Kidney (tissue), 14 donors: ENCODE results near the gene ATG4D. TPM values are rescaled to one million over a fixed set of nuclear protein-coding genes. Genes with fewer than 3 reads are reported as not detected.

Source experiments
- DNase-seq, 5 donors: peaks; one replicate each; pipeline ENCODE4 v3.0.0-alpha.2; 2013 to 2020
- FAIRE-seq: peaks from 2 replicates; lab custom pipeline; 2012; peaks lifted over from hg19 to GRCh38; lab: Jason Lieb, UNC
- H3K27ac ChIP-seq, 2 donors: one replicate each; pipeline ENCODE4 v1.7.0; 2013; ENCODE audit warnings: low read depth in 2 of 2, low read length in 2 of 2, inconsistent platforms in 1 of 2
- H3K27me3 ChIP-seq: one replicate; pipeline ENCODE4 v1.7.1; 2013; ENCODE audit warnings: low read length, inconsistent platforms; ENCODE audit not compliant: control insufficient read depth, insufficient read depth
- H3K36me3 ChIP-seq, 3 donors: one replicate each; pipeline versions ENCODE4 v1.7.0 to v1.7.1; 2013; ENCODE audit warnings: low read length in 3 of 3, control low read depth in 1 of 3, inconsistent platforms in 1 of 3; ENCODE audit not compliant: insufficient read depth in 3 of 3, control insufficient read depth in 2 of 3
- H3K4me1 ChIP-seq, 3 donors: one replicate each; pipeline versions ENCODE4 v1.7.0 to v1.7.1; 2013; ENCODE audit warnings: low read length in 3 of 3, inconsistent platforms in 1 of 3, low read depth in 1 of 3; ENCODE audit not compliant: control insufficient read depth in 2 of 3, insufficient read depth in 2 of 3
- H3K4me3 ChIP-seq, 3 donors: one replicate each; pipeline versions ENCODE4 v1.7.0 to v1.8.1; 2013; ENCODE audit warnings: low read length in 3 of 3, control low read depth in 1 of 3, inconsistent platforms in 1 of 3
- H3K9ac ChIP-seq, 3 donors: one replicate each; pipeline versions ENCODE4 v1.7.0 to v1.7.1; 2013; ENCODE audit warnings: low read length in 3 of 3, control low read depth in 1 of 3, inconsistent platforms in 1 of 3
- H3K9me3 ChIP-seq, 3 donors: one replicate each; pipeline versions ENCODE4 v1.7.0 to v1.7.1; 2013; ENCODE audit warnings: low read length in 3 of 3, control low read depth in 1 of 3, inconsistent platforms in 1 of 3; ENCODE audit not compliant: control insufficient read depth in 2 of 3, insufficient read depth in 1 of 3
- CTCF ChIP-seq: IDR thresholded peaks from 3 replicates; pipeline ENCODE4 v1.5.1; 2012; ENCODE audit warnings: mild to moderate bottlenecking, moderate library complexity, borderline replicate concordance; ENCODE audit not compliant: insufficient read depth; ENCODE audit errors: extremely low read depth
- intact Hi-C: fragments of 100-400 bp; cut with DNase I; formaldehyde crosslinking; loops from one replicate; pipeline ENCODE4 v1.11.1; 2022
- polyA plus RNA-seq: library from polyadenylated mRNA; stranded (reverse); fragments of 350-450 nt; fragmentation: Illumina TruSeq; extraction: RNeasy Lipid Tissue Mini Kit (QIAGEN cat#74804); gene quantifications from one replicate; pipeline ENCODE4 v1.2.3, GENCODE V29; 2014; ENCODE audit warnings: low read depth, low replicate concordance; ENCODE audit not compliant: insufficient read depth
- total RNA-seq: library from RNA; stranded (reverse); fragmentation: NEBNext Ultra II Directional; extraction: Animal tissue kit (Norgen Biotek cat#: 25700); gene quantifications from one replicate; pipeline ENCODE4 v1.2.1, GENCODE V29; 2021
- donor health status: control.
- donor health status: control.
- donor health status: control.
- donor health status: control.
- donor health status: control.
- donor health status: DM: yes; HTN: yes; CAD: no.
- donor health status: Normal renal cell carcinoma (clear cell type).

The ATG4D gene
- total and polyA plus RNA-seq, 2 donors from 2014 or later: 32.7 to 91.7 TPM

DNA sequence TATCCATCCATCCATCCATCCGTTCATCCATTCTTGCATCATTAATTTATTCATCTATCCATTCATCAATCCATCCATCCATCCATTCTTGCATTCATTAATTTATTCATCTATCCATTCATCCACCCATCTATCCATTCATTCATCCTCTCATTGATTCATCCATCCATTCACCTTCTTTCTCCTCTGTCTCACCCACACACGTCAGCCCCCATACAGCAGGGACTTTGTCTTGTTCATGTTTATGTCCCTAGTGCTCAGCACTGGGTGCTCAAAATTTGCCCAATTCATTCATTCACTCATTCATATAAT is 44.1 kb downstream of the ATG4D start:
- FAIRE-seq (no peak), DNase-seq (no peak)
- intact Hi-C loops: no loop called here
- H3K4me1 ChIP-seq: no peaks in the 10 kb centered on the region
- no peak overlapping the region for H3K27ac ChIP-seq
- no peaks in the 10 kb centered on the region for H3K36me3 ChIP-seq
- no peak overlapping the region for H3K4me3 ChIP-seq
- no peak for TF ChIP-seq CTCF
- peaks cover 3% of the 10 kb centered on the region for H3K27me3 ChIP-seq
- H3K9me3 ChIP-seq: no peaks in the 10 kb centered on the region
- H3K9ac ChIP-seq: no peak overlapping the region

- intact Hi-C loops: no loop called here
- H3K27me3 ChIP-seq: no peaks in the 10 kb centered on the region
- no peak for TF ChIP-seq CTCF
- no peaks in the 10 kb centered on the region for H3K36me3 ChIP-seq
- H3K9me3 ChIP-seq: no peaks in the 10 kb centered on the region
- H3K27ac ChIP-seq: no peak overlapping the region
- DNase-seq (no peak), FAIRE-seq (no peak)
- H3K4me1 ChIP-seq: peaks cover 0 to 2% (median 0%) of the 10 kb centered on the region in 3 donors
- H3K4me3 ChIP-seq: no peak overlapping the region
- H3K9ac ChIP-seq: no peak overlapping the region
Observed at GRCh38 chr19:10593148-10593547, 49.4 kb downstream of the ATG4D start.

- H3K9me3 ChIP-seq: no peaks in the 10 kb centered on the region
- H3K27me3 ChIP-seq: no peaks in the 10 kb centered on the region
- no peaks in the 10 kb centered on the region for H3K36me3 ChIP-seq
- no peak overlapping the region for H3K9ac ChIP-seq
- peaks cover 0 to 2% (median 0%) of the 10 kb centered on the region in 3 donors for H3K4me1 ChIP-seq
- DNase-seq: peak in 2 of 5 donors; percentile 43 to 82
- TF ChIP-seq CTCF: no peak
- peak overlapping the region in 1 of 2 donors; percentile 65 for H3K27ac ChIP-seq
- FAIRE-seq: no peak
- intact Hi-C loops: no loop called here
- H3K4me3 ChIP-seq: no peak overlapping the region
Observed at GRCh38 chr19:10593820-10594637, 50.3 kb downstream of the ATG4D start.
